HCT116 (cell line): Measurements from ENCODE around the gene CCDC201. TPM values are rescaled to one million over a fixed set of nuclear protein-coding genes. Genes with fewer than 3 reads are reported as not detected.

Experiments
- ATAC-seq: fragments of 200-7000 bp; cut with Tn5 transposase; 2 replicates; pipeline ENCODE4 v1.9.1; 2020; ENCODE audit warnings: mild to moderate bottlenecking, moderate library complexity
- BruUV-seq: library from RNA; stranded (reverse); fragments of 400-500 nt; replicated peaks from 2 replicates; lab custom pipeline; 2021; lab: Mats Ljungman, UMichigan
- CTCF ChIA-PET: fragments of 300-600 bp; sonication (Branson Sonifier 250); formaldehyde crosslinking; loops from one replicate; lab custom pipeline; 2021; ENCODE audit warnings: antibody characterized with exemption; lab: Charles Lee
- POLR2A ChIA-PET: fragments of 300-600, 350-600 bp; sonication (Branson Sonifier 250); formaldehyde crosslinking; loops from one replicate; lab custom pipeline; 2021; ENCODE audit warnings: antibody characterized with exemption; lab: Charles Lee
- RAD21 ChIA-PET, 2 experiments: fragments of 300-600 bp; sonication (Branson Sonifier 250); formaldehyde crosslinking; loops; one replicate each; lab custom pipeline; 2023; ENCODE audit warnings: low total read pairs in 2 of 2; ENCODE audit not compliant: uncharacterized antibody in 2 of 2, unreplicated experiment in 2 of 2, low non-redundant PET in 1 of 2; lab: Charles Lee
- DNase-seq: peaks from one replicate; pipeline ENCODE4 v3.0.0-alpha.2; 2010; ENCODE audit warnings: low read depth, low spot score
- H2AFZ ChIP-seq: fragments of 200-600 bp; shearing (Covaris generic), sonication (generic); 2 replicates; pipeline ENCODE4 v1.6.1; 2017; ENCODE audit warnings: low read depth, mixed run types, mixed read lengths, antibody characterized with exemption, low read length; ENCODE audit not compliant: poor library complexity, severe bottlenecking
- H3K27ac ChIP-seq: 2 replicates; pipeline ENCODE4 v1.5.1; 2012; ENCODE audit warnings: low read depth, low read length
- H3K27me3 ChIP-seq: fragments of 200-600 bp; sonication (generic); 2 replicates; pipeline ENCODE4 v1.6.1; 2016; ENCODE audit warnings: mixed run types, low read length, mixed read lengths; ENCODE audit not compliant: insufficient read depth
- H3K36me3 ChIP-seq, 2 experiments: fragments of 200-500 bp in 1 of 2; fragments of 200-600 bp in 1 of 2; sonication (Bioruptor generic) in 1 of 2; sonication (generic) in 1 of 2; 2 replicates each; pipeline versions ENCODE4 v1.5.1 to v1.6.1; 2014 to 2016; ENCODE audit warnings: low read length in 2 of 2, inconsistent platforms in 1 of 2, mixed read lengths in 1 of 2, mixed run types in 1 of 2; ENCODE audit not compliant: insufficient read depth in 2 of 2, control insufficient read depth in 1 of 2
- H3K4me1 ChIP-seq, 2 experiments: fragments of 200-600 bp in 1 of 2; sonication (generic) in 1 of 2; 2 replicates each; pipeline versions ENCODE4 v1.5.1 to v1.6.1; 2012 to 2017; ENCODE audit warnings: low read length in 2 of 2, inconsistent platforms in 1 of 2, mild to moderate bottlenecking in 1 of 2, mixed read lengths in 1 of 2, mixed run types in 1 of 2, moderate library complexity in 1 of 2; ENCODE audit not compliant: insufficient read depth in 2 of 2, control insufficient read depth in 1 of 2
- H3K4me2 ChIP-seq: fragments of 200-600 bp; sonication (generic); 2 replicates; pipeline ENCODE4 v1.6.1; 2017; ENCODE audit warnings: mixed run types, low read length, mixed read lengths
- H3K4me3 ChIP-seq, 2 experiments: fragments of 200-600 bp in 1 of 2; sonication (generic) in 1 of 2; replicated peaks in 1 of 2; 2 replicates each; pipeline ENCODE4 v1.5.1; 2011 to 2016; ENCODE audit warnings: low read length in 2 of 2, control low read depth in 1 of 2, low read depth in 1 of 2, mild to moderate bottlenecking in 1 of 2, mixed read lengths in 1 of 2, mixed run types in 1 of 2
- H3K79me2 ChIP-seq: fragments of 200-600 bp; sonication (generic); 2 replicates; pipeline ENCODE4 v1.6.1; 2017; ENCODE audit warnings: mild to moderate bottlenecking, mixed run types, low read length, moderate library complexity, mixed read lengths; ENCODE audit not compliant: insufficient read depth
- H3K9ac ChIP-seq: fragments of 200-600 bp; sonication (generic); 2 replicates; pipeline ENCODE4 v1.6.1; 2016; ENCODE audit warnings: low read length, mixed read lengths
- H3K9me2 ChIP-seq: fragments of 200-600 bp; sonication (generic), shearing (Covaris generic); 2 replicates; pipeline ENCODE4 v1.6.1; 2017; ENCODE audit warnings: mixed run types, mild to moderate bottlenecking, moderate library complexity; ENCODE audit not compliant: insufficient read depth
- H3K9me3 ChIP-seq, 2 experiments: fragments of 200-500 bp in 1 of 2; fragments of 200-600 bp in 1 of 2; sonication (Bioruptor generic) in 1 of 2; sonication (generic) in 1 of 2; 2 replicates each; pipeline ENCODE4 v1.6.1; 2014 to 2017; ENCODE audit warnings: low read length in 2 of 2, mixed read lengths in 2 of 2, inconsistent platforms in 1 of 2, low read depth in 1 of 2, mild to moderate bottlenecking in 1 of 2, mixed run types in 1 of 2, moderate library complexity in 1 of 2; ENCODE audit not compliant: control insufficient read depth in 1 of 2, insufficient read depth in 1 of 2
- H4K20me1 ChIP-seq: fragments of 200-600 bp; sonication (generic), shearing (Covaris generic); 2 replicates; pipeline ENCODE4 v1.6.1; 2017; ENCODE audit warnings: mixed run types, mild to moderate bottlenecking, moderate library complexity; ENCODE audit not compliant: insufficient read depth
- CBX3 ChIP-seq: IDR thresholded peaks from 2 replicates; pipeline ENCODE4 v1.6.1; 2012; ENCODE audit warnings: low read depth
- CEBPB ChIP-seq: IDR thresholded peaks from 2 replicates; pipeline ENCODE4 v1.6.1; 2012; ENCODE audit warnings: low read depth
- EGR1 ChIP-seq: IDR thresholded peaks from 2 replicates; pipeline ENCODE4 v1.6.1; 2012; ENCODE audit warnings: low read depth
- EZH2 ChIP-seq: fragments of 200-600 bp; sonication (generic); IDR thresholded peaks from 2 replicates; pipeline ENCODE4 v1.6.1; 2017; ENCODE audit warnings: antibody characterized with exemption, mixed run types
- EZH2phosphoT487 ChIP-seq: fragments of 200-600 bp; IDR thresholded peaks from 2 replicates; pipeline ENCODE4 v1.6.1; 2018; ENCODE audit warnings: antibody characterized with exemption, borderline replicate concordance
- JUND ChIP-seq: IDR thresholded peaks from 2 replicates; pipeline ENCODE4 v1.6.1; 2012
- POLR2A ChIP-seq: IDR thresholded peaks from 2 replicates; pipeline ENCODE4 v1.7.0; 2011; ENCODE audit warnings: borderline replicate concordance; ENCODE audit not compliant: insufficient read depth, insufficient read length; ENCODE audit errors: extremely low read depth
- POLR2AphosphoS5 ChIP-seq: IDR thresholded peaks from 2 replicates; pipeline ENCODE4 v1.6.1; 2011; ENCODE audit warnings: mild to moderate bottlenecking, low read depth, low read length, moderate library complexity
- RAD21 ChIP-seq: IDR thresholded peaks from 2 replicates; pipeline ENCODE4 v1.6.1; 2012; ENCODE audit warnings: low read depth, mild to moderate bottlenecking
- SP1 ChIP-seq: IDR thresholded peaks from 2 replicates; pipeline ENCODE4 v1.6.1; 2012; ENCODE audit warnings: low read depth
- SRF ChIP-seq: IDR thresholded peaks from 2 replicates; pipeline ENCODE4 v1.6.1; 2012; ENCODE audit warnings: low read depth
- TCF7L2 ChIP-seq: IDR thresholded peaks from 2 replicates; pipeline ENCODE4 v1.7.0; 2011; ENCODE audit warnings: borderline replicate concordance, inconsistent platforms; ENCODE audit not compliant: insufficient read depth, insufficient read length; ENCODE audit errors: extremely low read depth
- YY1 ChIP-seq: IDR thresholded peaks from 2 replicates; pipeline ENCODE4 v1.6.1; 2011; ENCODE audit warnings: low read length, low read depth, moderate library complexity, mild to moderate bottlenecking; ENCODE audit not compliant: insufficient replicate concordance; ENCODE audit errors: extremely low read depth
- ZFX ChIP-seq: fragments of 450-650 bp; IDR thresholded peaks from 2 replicates; pipeline ENCODE4 v1.6.1; 2017
- ZNF274 ChIP-seq: fragments of 200-500 bp; sonication (Bioruptor generic); IDR thresholded peaks from 2 replicates; pipeline ENCODE4 v1.6.1; 2014; ENCODE audit warnings: mild to moderate bottlenecking, low read depth, low read length, inconsistent platforms
- intact Hi-C: fragments of 100-400 bp; cut with micrococcal nuclease; formaldehyde crosslinking; loops from 2 replicates; pipeline ENCODE4 v1.10.0; 2022
- total RNA-seq: library from RNA; stranded (reverse); gene quantifications from one replicate; pipeline ENCODE4 v1.2.1, GENCODE V29; 2021; ENCODE audit not compliant: unreplicated experiment
- TF ChIP-seq, protein P1 (sequence below): IDR thresholded peaks from 2 replicates; pipeline ENCODE4 v1.6.1; 2012; ENCODE audit warnings: low read depth
- TF ChIP-seq, protein P2 (sequence below): IDR thresholded peaks from 2 replicates; pipeline ENCODE4 v1.6.1; 2011; ENCODE audit warnings: mild to moderate bottlenecking, low read length, moderate library complexity; ENCODE audit not compliant: insufficient replicate concordance; ENCODE audit errors: extremely low read depth
- TF ChIP-seq, protein P3 (sequence below), 3 experiments: fragments of 200-600 bp in 1 of 3; sonication (generic) in 1 of 3; IDR thresholded peaks in 2 of 3; conservative IDR thresholded peaks in 1 of 3; 2 replicates each; pipeline ENCODE4 v1.5.1; 2012 to 2017; ENCODE audit warnings: low read depth in 2 of 3, low read length in 2 of 3, antibody characterized with exemption in 1 of 3, borderline replicate concordance in 1 of 3, control low read depth in 1 of 3, mild to moderate bottlenecking in 1 of 3, mixed read lengths in 1 of 3, mixed run types in 1 of 3, moderate library complexity in 1 of 3; ENCODE audit not compliant: insufficient read depth in 1 of 3

The CCDC201 gene
- total RNA-seq, 1 experiment from 2014 or later: not detected

DNA sequence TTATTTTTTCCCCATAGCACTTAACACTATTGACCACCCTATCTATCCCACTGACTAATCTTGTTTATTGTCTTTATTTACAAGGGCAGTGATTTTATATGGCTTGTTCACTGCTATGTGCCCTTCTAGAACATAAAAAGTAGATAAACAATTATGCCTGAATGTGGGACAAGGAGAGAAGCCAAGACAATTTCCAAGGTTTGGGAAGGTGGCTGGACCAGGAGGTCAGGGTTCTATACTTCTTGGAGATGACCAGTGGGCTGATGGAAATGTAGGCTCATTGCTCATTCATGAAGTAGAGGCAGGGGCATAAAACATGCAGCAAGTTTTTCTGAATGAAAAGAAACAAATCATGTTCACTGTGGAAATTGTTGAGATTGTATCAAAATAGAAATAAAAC is 36.7 kb upstream of the CCDC201 start:
- intact Hi-C loops: no loop called here
- no TSS peak for BruUV-seq
- ChIA-PET POLR2A (no interaction called here), RAD21 (no interaction called here), CTCF (no interaction called here)
- H3K4me3 ChIP-seq: no peak overlapping the region
- no peaks in the 10 kb centered on the region for H3K4me1 ChIP-seq
- H3K9me3 ChIP-seq: no peaks in the 10 kb centered on the region
- no peak overlapping the region for H3K27ac ChIP-seq
- ATAC-seq: no peak
- no peaks in the 10 kb centered on the region for H3K27me3 ChIP-seq
- no peak for DNase-seq
- no peaks in the 10 kb centered on the region for H3K36me3 ChIP-seq
- H3K79me2 ChIP-seq: no peaks in the 10 kb centered on the region
- H2AFZ ChIP-seq: no peak overlapping the region
- H3K4me2 ChIP-seq: no peak overlapping the region
- H3K9ac ChIP-seq: no peak overlapping the region
- H4K20me1 ChIP-seq: no peaks in the 10 kb centered on the region
- H3K9me2 ChIP-seq: no peaks in the 10 kb centered on the region
- no peak for TF ChIP-seq TCF7L2
- TF ChIP-seq POLR2AphosphoS5: no peak
- TF ChIP-seq YY1: no peak
- no peak for TF ChIP-seq JUND
- TF ChIP-seq, protein P1, sequence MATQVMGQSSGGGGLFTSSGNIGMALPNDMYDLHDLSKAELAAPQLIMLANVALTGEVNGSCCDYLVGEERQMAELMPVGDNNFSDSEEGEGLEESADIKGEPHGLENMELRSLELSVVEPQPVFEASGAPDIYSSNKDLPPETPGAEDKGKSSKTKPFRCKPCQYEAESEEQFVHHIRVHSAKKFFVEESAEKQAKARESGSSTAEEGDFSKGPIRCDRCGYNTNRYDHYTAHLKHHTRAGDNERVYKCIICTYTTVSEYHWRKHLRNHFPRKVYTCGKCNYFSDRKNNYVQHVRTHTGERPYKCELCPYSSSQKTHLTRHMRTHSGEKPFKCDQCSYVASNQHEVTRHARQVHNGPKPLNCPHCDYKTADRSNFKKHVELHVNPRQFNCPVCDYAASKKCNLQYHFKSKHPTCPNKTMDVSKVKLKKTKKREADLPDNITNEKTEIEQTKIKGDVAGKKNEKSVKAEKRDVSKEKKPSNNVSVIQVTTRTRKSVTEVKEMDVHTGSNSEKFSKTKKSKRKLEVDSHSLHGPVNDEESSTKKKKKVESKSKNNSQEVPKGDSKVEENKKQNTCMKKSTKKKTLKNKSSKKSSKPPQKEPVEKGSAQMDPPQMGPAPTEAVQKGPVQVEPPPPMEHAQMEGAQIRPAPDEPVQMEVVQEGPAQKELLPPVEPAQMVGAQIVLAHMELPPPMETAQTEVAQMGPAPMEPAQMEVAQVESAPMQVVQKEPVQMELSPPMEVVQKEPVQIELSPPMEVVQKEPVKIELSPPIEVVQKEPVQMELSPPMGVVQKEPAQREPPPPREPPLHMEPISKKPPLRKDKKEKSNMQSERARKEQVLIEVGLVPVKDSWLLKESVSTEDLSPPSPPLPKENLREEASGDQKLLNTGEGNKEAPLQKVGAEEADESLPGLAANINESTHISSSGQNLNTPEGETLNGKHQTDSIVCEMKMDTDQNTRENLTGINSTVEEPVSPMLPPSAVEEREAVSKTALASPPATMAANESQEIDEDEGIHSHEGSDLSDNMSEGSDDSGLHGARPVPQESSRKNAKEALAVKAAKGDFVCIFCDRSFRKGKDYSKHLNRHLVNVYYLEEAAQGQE: no peak
- no peak for TF ChIP-seq EGR1
- no peak for TF ChIP-seq ZFX
- TF ChIP-seq, protein P2, sequence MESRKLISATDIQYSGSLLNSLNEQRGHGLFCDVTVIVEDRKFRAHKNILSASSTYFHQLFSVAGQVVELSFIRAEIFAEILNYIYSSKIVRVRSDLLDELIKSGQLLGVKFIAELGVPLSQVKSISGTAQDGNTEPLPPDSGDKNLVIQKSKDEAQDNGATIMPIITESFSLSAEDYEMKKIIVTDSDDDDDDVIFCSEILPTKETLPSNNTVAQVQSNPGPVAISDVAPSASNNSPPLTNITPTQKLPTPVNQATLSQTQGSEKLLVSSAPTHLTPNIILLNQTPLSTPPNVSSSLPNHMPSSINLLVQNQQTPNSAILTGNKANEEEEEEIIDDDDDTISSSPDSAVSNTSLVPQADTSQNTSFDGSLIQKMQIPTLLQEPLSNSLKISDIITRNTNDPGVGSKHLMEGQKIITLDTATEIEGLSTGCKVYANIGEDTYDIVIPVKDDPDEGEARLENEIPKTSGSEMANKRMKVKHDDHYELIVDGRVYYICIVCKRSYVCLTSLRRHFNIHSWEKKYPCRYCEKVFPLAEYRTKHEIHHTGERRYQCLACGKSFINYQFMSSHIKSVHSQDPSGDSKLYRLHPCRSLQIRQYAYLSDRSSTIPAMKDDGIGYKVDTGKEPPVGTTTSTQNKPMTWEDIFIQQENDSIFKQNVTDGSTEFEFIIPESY: no peak
- TF ChIP-seq EZH2: no peak
- TF ChIP-seq RAD21: no peak
- TF ChIP-seq EZH2phosphoT487: no peak
- TF ChIP-seq POLR2A: no peak
- no peak for TF ChIP-seq CBX3
- TF ChIP-seq SP1: no peak
- TF ChIP-seq, protein P3, sequence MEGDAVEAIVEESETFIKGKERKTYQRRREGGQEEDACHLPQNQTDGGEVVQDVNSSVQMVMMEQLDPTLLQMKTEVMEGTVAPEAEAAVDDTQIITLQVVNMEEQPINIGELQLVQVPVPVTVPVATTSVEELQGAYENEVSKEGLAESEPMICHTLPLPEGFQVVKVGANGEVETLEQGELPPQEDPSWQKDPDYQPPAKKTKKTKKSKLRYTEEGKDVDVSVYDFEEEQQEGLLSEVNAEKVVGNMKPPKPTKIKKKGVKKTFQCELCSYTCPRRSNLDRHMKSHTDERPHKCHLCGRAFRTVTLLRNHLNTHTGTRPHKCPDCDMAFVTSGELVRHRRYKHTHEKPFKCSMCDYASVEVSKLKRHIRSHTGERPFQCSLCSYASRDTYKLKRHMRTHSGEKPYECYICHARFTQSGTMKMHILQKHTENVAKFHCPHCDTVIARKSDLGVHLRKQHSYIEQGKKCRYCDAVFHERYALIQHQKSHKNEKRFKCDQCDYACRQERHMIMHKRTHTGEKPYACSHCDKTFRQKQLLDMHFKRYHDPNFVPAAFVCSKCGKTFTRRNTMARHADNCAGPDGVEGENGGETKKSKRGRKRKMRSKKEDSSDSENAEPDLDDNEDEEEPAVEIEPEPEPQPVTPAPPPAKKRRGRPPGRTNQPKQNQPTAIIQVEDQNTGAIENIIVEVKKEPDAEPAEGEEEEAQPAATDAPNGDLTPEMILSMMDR (IDR thresholded peaks at IDR 0.05 in 2 of 3, conservative IDR thresholded peaks at IDR 0.05 in 1 of 3; ENCODE audit: borderline replicate concordance in 1 of 3, insufficient read depth in 1 of 3, low read depth in 2 of 3, low read length in 2 of 3): no peak
- no peak for TF ChIP-seq CEBPB
- TF ChIP-seq SRF: no peak
- no peak for TF ChIP-seq ZNF274
